OCI-LY3 (cell line): ENCODE data around the gene GFPT2.

Experiments
- H2AFZ ChIP-seq: fragments of 200-600, 300-600 bp; shearing (Covaris generic); 2 replicates; pipeline ENCODE4 v1.6.0; 2014; ENCODE audit warnings: antibody characterized with exemption, low read depth, low read length
- H3K27ac ChIP-seq: fragments of 200-600, 300-600 bp; sonication (generic); 2 replicates; pipeline ENCODE4 v1.5.1; 2014; ENCODE audit warnings: mild to moderate bottlenecking, low read length, moderate library complexity, mixed read lengths
- H3K27me3 ChIP-seq: fragments of 200-600, 300-600 bp; sonication (generic); 2 replicates; pipeline ENCODE4 v1.6.1; 2014; ENCODE audit warnings: low read depth, low read length, mixed read lengths
- H3K36me3 ChIP-seq: fragments of 200-600, 300-600 bp; sonication (generic); replicated peaks from 2 replicates; pipeline ENCODE3; 2014; ENCODE audit warnings: low read depth, low read length, mixed read lengths
- H3K4me1 ChIP-seq: fragments of 300-600, 200-600 bp; sonication (generic); 2 replicates; pipeline ENCODE4 v1.6.1; 2014; ENCODE audit warnings: low read length, mixed read lengths
- H3K4me2 ChIP-seq: fragments of 200-600, 300-600 bp; sonication (generic); 2 replicates; pipeline ENCODE4 v1.6.1; 2014; ENCODE audit warnings: low read length, mixed read lengths
- H3K4me3 ChIP-seq: fragments of 300-600, 200-600 bp; sonication (generic); 2 replicates; pipeline ENCODE4 v1.5.1; 2014; ENCODE audit warnings: antibody characterized with exemption, mild to moderate bottlenecking, low read length, moderate library complexity
- H3K79me2 ChIP-seq: fragments of 300-600, 200-600 bp; shearing (Covaris generic); 2 replicates; pipeline ENCODE4 v1.6.1; 2014; ENCODE audit warnings: mild to moderate bottlenecking, low read length, mixed read lengths
- H3K9ac ChIP-seq: fragments of 300-600, 200-600 bp; shearing (Covaris generic); 2 replicates; pipeline ENCODE4 v1.6.0; 2014; ENCODE audit warnings: mild to moderate bottlenecking, low read length, moderate library complexity
- H3K9me3 ChIP-seq: fragments of 200-600, 300-600 bp; shearing (Covaris generic); 2 replicates; pipeline ENCODE4 v1.6.1; 2014; ENCODE audit warnings: low read length, mixed read lengths; ENCODE audit not compliant: insufficient read depth
- H4K20me1 ChIP-seq: fragments of 200-600, 300-600 bp; sonication (generic); 2 replicates; pipeline ENCODE4 v1.6.1; 2016; ENCODE audit warnings: low read length, mixed read lengths; ENCODE audit not compliant: insufficient read depth
- CTCF ChIP-seq: fragments of 200-600, 300-600 bp; sonication (generic); IDR thresholded peaks from 2 replicates; pipeline ENCODE4 v1.5.1; 2014; ENCODE audit warnings: antibody characterized with exemption, low read length, low read depth
- EZH2phosphoT487 ChIP-seq: fragments of 200-600 bp; shearing (Covaris generic); IDR thresholded peaks from 2 replicates; pipeline ENCODE4 v1.6.1; 2018; ENCODE audit warnings: antibody characterized with exemption, mixed run types, low read depth

GFPT2 gene

GRCh38 chr5:180294913-180295555 lies 58.1 kb downstream of the GFPT2 start:
- Histone ChIP-seq H3K4me1 (peaks cover 13% of the 10 kb centered on the region), H3K4me2 (no peak overlapping the region), H3K27ac (no peak overlapping the region), H3K27me3 (no peaks in the 10 kb centered on the region), H2AFZ (no peak overlapping the region), H4K20me1 (peaks cover 13% of the 10 kb centered on the region), H3K9ac (no peak overlapping the region), H3K9me3 (no peaks in the 10 kb centered on the region), H3K79me2 (peaks cover 20% of the 10 kb centered on the region), H3K4me3 (no peak overlapping the region), H3K36me3 (peaks cover 5% of the 10 kb centered on the region)
- TF ChIP-seq CTCF (no peak), EZH2phosphoT487 (no peak)

GRCh38 chr5:180294411-180294810 lies 58.7 kb downstream of the GFPT2 start:
- Histone ChIP-seq H3K9me3 (no peaks in the 10 kb centered on the region), H2AFZ (no peak overlapping the region), H4K20me1 (peaks cover 15% of the 10 kb centered on the region), H3K36me3 (peaks cover 5% of the 10 kb centered on the region), H3K27me3 (no peaks in the 10 kb centered on the region), H3K9ac (no peak overlapping the region), H3K27ac (no peak overlapping the region), H3K4me3 (no peak overlapping the region), H3K4me1 (peaks cover 13% of the 10 kb centered on the region), H3K79me2 (peaks cover 27% of the 10 kb centered on the region), H3K4me2 (no peak overlapping the region)
- TF ChIP-seq CTCF (no peak), EZH2phosphoT487 (no peak)

- peaks cover 49% of the 10 kb centered on the region for H3K79me2 ChIP-seq
- H3K4me2 ChIP-seq, result peak within 1 kb of the TSS; percentile 92
- no peaks in the 10 kb centered on the region for H3K9me3 ChIP-seq
- peak within 1 kb of the TSS; percentile 84 for H2AFZ ChIP-seq
- H3K36me3 ChIP-seq, result peaks cover 19% of the 10 kb centered on the region
- H3K4me1 ChIP-seq, result peaks cover 13% of the 10 kb centered on the region
- peak within 1 kb of the TSS; percentile 100 for H3K4me3 ChIP-seq
- peak within 1 kb of the TSS; percentile 87 for H3K9ac ChIP-seq
- TF ChIP-seq EZH2phosphoT487 (no peak), CTCF (no peak)
- H3K27ac ChIP-seq, result peak within 1 kb of the TSS; percentile 64
- no peaks in the 10 kb centered on the region for H3K27me3 ChIP-seq
- H4K20me1 ChIP-seq, result peaks cover 15% of the 10 kb centered on the region
These were observed 60.9 kb downstream of the GFPT2 start, which contains the start of gene MAPK9 for GRCh38 chr5:180291943-180292831. Gene MAPK9 (minus strand): TSS chr5:180292083. CDS start chr5:180280561, 11,522 bp downstream.

GRCh38 chr5:180291234-180291940 lies 61.7 kb downstream of the GFPT2 start:
- Histone ChIP-seq H4K20me1 (peaks cover 15% of the 10 kb centered on the region), H3K79me2 (peaks cover 57% of the 10 kb centered on the region)

More at GRCh38 chr5:180291234-180291940, 61.7 kb downstream of the GFPT2 start:
- TF ChIP-seq CTCF, result peak; percentile 26
- TF ChIP-seq EZH2phosphoT487, result no peak
- Histone ChIP-seq H3K27me3 (no peaks in the 10 kb centered on the region), H3K9ac (peak overlapping the region; percentile 87), H3K4me3 (peak overlapping the region; percentile 100), H3K9me3 (no peaks in the 10 kb centered on the region), H2AFZ (no peak overlapping the region), H3K27ac (no peak overlapping the region), H3K4me2 (peak overlapping the region; percentile 92), H3K36me3 (peaks cover 27% of the 10 kb centered on the region), H3K4me1 (peaks cover 13% of the 10 kb centered on the region)
